Coronary artery (tissue), 2 donors: ENCODE results near the gene THAP11.
A peak's percentile ranks its signal among the peaks of the same experiment; 100 is the strongest.

ENCODE experiments used
- DNase-seq: peaks from one replicate; pipeline ENCODE4 v3.0.0-alpha.2; 2017; ENCODE audit warnings: low spot score
- H3K27ac ChIP-seq, 2 donors: fragments of 200-600 bp; sonication (generic); one replicate each; pipeline ENCODE4 v1.5.1; 2016 to 2019
- H3K4me3 ChIP-seq: fragments of 200-600 bp; sonication (generic); 2 replicates; pipeline ENCODE4 v1.5.1; 2016; ENCODE audit warnings: mild to moderate bottlenecking, moderate library complexity
- TF ChIP-seq, protein P1 (sequence below): fragments of 200-600 bp; sonication (generic); IDR thresholded peaks from one replicate; pipeline ENCODE4 v1.5.1; 2019; ENCODE audit warnings: antibody characterized with exemption

The THAP11 gene

DNA sequence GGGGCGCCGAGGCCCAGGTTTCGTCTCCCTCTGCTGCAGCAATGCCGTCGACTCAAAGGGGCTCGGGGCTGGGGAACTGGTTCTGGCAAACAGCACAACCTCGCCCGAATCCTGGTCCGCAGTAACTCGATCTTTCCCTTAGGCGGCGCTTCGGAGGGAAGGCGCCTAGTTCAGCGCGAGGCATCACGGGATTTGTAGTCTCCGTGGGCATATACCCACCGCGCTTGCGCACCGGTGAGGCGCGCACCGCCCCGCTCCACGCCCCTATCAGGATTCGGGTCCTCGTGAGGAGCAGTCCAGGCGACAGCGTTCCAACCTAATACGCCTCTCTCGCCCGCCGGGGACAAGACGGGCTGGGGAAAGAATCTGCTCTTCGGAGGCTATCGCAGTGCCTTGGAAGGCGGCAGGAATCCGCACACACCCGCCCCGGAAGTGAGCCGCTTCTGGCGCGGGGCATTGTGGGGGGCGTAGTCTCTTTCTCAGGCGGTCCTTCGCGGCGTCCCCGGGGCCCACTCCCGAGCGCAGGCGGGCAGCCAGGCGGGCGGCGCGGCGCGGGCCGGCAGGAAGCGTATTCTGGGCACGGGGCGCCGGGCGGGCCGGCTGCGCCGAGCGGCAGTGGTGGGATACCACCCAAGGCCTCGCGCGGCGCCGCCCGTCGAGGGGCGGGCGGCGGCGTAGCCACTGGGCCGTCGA, at the start of gene THAP11:
TSS of gene THAP11 (plus strand) at position 505 of the 693 bp plus-strand sequence. CDS start 235 bp downstream, outside the sequence.
- peak within 1 kb of the TSS; percentile 96 to 98 for H3K27ac ChIP-seq
- DNase-seq, result peak; percentile 96
- TF ChIP-seq, protein P1, sequence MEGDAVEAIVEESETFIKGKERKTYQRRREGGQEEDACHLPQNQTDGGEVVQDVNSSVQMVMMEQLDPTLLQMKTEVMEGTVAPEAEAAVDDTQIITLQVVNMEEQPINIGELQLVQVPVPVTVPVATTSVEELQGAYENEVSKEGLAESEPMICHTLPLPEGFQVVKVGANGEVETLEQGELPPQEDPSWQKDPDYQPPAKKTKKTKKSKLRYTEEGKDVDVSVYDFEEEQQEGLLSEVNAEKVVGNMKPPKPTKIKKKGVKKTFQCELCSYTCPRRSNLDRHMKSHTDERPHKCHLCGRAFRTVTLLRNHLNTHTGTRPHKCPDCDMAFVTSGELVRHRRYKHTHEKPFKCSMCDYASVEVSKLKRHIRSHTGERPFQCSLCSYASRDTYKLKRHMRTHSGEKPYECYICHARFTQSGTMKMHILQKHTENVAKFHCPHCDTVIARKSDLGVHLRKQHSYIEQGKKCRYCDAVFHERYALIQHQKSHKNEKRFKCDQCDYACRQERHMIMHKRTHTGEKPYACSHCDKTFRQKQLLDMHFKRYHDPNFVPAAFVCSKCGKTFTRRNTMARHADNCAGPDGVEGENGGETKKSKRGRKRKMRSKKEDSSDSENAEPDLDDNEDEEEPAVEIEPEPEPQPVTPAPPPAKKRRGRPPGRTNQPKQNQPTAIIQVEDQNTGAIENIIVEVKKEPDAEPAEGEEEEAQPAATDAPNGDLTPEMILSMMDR, result peak; percentile 92
- peak within 1 kb of the TSS; percentile 82 for H3K4me3 ChIP-seq

DNA sequence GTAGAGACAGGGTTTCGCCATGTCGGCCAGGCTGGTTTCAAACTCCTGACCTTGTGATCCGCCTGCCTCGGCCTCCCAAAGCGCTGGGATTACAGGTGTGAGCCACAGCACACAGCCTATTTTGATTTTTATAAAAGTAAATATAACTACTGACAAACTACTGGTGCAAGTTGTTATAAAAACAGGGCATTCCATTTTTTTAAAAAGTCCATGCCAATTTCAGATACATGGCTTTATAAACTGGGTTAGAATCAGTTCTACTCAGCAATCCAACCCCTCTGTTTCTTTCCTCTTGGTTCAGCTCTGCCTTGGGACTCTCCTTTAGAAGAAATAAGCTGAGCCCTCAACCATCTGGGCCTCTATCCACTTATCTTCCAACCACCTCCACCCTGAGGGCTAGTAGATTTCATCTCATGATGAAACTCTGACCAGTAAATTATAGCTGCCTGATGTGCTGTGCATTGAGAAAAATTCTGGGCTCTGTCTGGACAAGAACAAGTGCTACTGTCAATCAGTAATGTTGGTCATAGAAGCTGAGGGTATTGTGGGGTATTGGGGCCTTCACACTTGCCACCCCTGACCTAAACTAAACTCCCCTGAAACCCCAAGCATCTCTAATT, 45.9 kb upstream of the THAP11 start:
- no peak for DNase-seq
- no peak overlapping the region for H3K4me3 ChIP-seq
- no peak overlapping the region for H3K27ac ChIP-seq
- TF ChIP-seq, protein P1, result no peak

DNA sequence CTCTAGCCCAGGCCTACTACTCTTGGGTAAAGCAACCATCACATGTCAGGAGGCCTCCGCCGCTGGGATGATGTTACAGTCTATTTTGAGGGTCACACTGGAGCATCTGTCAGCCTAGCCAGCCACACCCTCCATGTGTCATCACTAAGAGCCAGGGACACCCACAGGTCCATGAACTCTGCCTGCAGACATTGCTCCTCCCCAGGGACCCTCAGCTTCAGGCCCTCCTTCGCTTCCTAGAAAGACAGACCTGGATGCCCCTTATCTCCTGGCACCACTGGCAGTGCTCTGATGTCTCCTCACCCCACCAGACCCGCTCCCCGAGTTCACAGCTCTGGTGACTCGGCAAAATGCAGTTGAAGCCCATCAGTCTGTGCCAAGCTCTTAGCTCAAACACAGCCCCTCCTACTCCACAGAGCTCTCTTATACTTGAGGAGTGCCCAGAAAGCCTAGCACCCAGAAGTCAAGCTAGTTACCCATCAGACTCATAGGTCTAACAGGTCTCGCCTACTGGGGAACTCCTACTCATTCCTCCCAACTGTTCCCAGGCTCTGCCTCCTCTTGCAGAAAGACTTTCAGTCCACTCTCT, 41.7 kb upstream of the THAP11 start:
- DNase-seq, result no peak
- no peak overlapping the region for H3K27ac ChIP-seq

DNA sequence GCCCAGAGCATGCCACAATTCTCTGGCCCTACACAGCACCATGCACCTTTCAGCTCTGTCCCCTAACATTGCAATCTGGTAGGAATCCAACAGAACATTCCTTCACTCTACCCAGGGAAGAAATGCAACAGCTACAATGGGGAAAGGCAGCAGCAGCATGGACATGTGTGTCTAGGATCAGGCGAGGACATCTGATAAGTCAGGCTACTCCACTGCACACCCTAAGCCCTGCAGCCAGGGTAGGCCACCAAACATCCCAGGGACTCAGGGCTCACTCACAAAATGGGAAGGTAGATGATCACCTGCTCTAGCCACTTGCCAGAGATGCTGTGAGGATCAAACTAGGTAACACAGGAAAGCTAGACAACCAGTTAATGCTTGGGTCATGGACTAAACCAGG, 40.9 kb upstream of the THAP11 start:
- Histone ChIP-seq H3K27ac (no peak overlapping the region), H3K4me3 (no peak overlapping the region)
- TF ChIP-seq, protein P1, result no peak
- DNase-seq, result no peak

More for the DNA sequence above, 41.7 kb upstream of the THAP11 start:
- TF ChIP-seq, protein P1, result no peak
- no peak overlapping the region for H3K4me3 ChIP-seq

DNA sequence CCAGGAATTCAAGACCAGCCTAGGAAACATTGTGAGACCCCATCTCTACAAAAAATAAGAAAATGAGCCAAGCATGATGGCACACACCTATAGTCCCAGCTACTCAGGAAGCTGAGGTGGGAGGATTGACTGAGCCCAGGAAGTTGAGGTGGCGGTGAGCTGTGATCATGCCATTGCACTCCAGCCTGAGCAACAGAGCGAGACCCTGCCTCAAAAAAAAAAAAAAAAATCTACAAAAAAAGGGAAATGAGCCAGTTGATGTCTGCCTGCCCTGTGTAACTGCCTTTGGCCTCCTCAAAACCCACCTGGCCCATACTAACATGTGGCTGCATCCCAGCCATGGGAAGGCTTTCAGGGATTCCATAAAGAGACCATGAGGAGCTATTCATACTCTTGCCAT, 40.2 kb upstream of the THAP11 start:
- TF ChIP-seq, protein P1, result no peak
- H3K4me3 ChIP-seq, result no peak overlapping the region
- no peak overlapping the region for H3K27ac ChIP-seq
- DNase-seq, result no peak

DNA sequence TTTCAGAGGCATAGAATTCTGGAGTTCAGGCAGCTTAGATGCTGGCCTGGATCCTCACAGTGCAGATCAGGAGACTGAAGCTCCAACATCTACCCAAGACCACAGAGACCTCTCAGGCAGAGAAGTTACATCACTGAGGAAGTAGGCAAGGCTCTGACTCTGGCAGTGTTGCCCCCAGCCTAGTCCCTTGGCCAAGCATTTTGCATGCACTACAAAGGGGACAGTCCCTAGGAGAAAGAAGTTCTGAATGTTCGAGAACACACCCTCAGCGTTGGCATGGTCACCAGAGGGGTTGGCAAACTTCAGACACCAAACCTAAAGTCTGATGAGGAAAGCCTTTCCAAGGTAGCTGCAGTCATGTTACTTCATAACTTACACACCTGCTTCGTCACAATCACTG, 38.2 kb upstream of the THAP11 start:
- TF ChIP-seq, protein P1, result no peak
- Histone ChIP-seq H3K4me3 (no peak overlapping the region), H3K27ac (no peak overlapping the region)
- no peak for DNase-seq
